PFSK-1 (cell line): ENCODE results near the gene BTN1A1.

Experiments
- FOXP2 ChIP-seq: optimal IDR thresholded peaks from 2 replicates; pipeline ENCODE3; 2011; ENCODE audit warnings: borderline replicate concordance, control low read depth, inconsistent platforms; ENCODE audit not compliant: insufficient read depth; ENCODE audit errors: extremely low read length, extremely low read depth
- POLR2AphosphoS5 ChIP-seq: IDR thresholded peaks from 2 replicates; pipeline ENCODE4 v1.6.1; 2012; ENCODE audit warnings: low read depth, mild to moderate bottlenecking, control low read depth, low read length, moderate library complexity
- SIN3A ChIP-seq: IDR thresholded peaks from 2 replicates; pipeline ENCODE4 v1.6.1; 2012; ENCODE audit warnings: mild to moderate bottlenecking, low read length, moderate library complexity, borderline replicate concordance; ENCODE audit not compliant: insufficient read depth
- TAF1 ChIP-seq: IDR thresholded peaks from 2 replicates; pipeline ENCODE4 v1.6.1; 2012; ENCODE audit warnings: low read length, control low read depth, borderline replicate concordance; ENCODE audit not compliant: insufficient read depth
- TF ChIP-seq, protein P1 (sequence below), 2 experiments: IDR thresholded peaks; 2 replicates each; pipeline versions ENCODE4 v1.6.1 to v1.8.0; 2011 to 2012; ENCODE audit warnings: low read depth in 2 of 2, low read length in 2 of 2, control low read depth in 1 of 2, inconsistent platforms in 1 of 2, mild to moderate bottlenecking in 1 of 2, moderate library complexity in 1 of 2; ENCODE audit not compliant: insufficient read depth in 1 of 2

BTN1A1 gene

DNA sequence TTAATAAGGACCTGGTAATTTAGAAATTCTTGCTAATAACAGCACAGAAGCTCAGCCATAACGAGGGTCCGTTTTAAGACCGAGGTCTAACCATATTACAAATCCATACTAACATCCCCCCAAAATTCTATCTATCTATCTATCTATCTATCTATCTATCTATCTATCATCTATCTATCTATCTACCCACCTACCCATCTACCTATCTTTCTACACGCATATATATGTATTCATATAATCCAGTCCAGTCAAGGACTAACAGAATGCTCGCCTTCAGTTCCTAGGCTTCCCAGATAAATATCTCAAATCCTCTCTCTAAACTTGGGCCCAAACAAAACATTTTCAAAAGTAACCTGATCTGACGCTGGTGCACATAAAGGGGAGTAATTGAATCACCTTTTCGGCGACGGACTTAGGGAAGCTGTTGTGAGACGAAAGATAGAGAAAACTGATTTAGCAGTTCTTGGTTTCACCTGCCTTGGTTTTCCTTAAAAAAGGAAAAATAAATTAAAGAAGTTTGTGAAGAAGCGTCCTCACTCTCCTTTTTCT is 52.6 kb downstream of the BTN1A1 start:
- TF ChIP-seq TAF1 (no peak), FOXP2 (no peak), SIN3A (no peak), POLR2AphosphoS5 (no peak)
- TF ChIP-seq, protein P1, sequence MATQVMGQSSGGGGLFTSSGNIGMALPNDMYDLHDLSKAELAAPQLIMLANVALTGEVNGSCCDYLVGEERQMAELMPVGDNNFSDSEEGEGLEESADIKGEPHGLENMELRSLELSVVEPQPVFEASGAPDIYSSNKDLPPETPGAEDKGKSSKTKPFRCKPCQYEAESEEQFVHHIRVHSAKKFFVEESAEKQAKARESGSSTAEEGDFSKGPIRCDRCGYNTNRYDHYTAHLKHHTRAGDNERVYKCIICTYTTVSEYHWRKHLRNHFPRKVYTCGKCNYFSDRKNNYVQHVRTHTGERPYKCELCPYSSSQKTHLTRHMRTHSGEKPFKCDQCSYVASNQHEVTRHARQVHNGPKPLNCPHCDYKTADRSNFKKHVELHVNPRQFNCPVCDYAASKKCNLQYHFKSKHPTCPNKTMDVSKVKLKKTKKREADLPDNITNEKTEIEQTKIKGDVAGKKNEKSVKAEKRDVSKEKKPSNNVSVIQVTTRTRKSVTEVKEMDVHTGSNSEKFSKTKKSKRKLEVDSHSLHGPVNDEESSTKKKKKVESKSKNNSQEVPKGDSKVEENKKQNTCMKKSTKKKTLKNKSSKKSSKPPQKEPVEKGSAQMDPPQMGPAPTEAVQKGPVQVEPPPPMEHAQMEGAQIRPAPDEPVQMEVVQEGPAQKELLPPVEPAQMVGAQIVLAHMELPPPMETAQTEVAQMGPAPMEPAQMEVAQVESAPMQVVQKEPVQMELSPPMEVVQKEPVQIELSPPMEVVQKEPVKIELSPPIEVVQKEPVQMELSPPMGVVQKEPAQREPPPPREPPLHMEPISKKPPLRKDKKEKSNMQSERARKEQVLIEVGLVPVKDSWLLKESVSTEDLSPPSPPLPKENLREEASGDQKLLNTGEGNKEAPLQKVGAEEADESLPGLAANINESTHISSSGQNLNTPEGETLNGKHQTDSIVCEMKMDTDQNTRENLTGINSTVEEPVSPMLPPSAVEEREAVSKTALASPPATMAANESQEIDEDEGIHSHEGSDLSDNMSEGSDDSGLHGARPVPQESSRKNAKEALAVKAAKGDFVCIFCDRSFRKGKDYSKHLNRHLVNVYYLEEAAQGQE (IDR thresholded peaks at IDR 0.05; ENCODE audit: insufficient read depth in 1 of 2, low read depth in 2 of 2, low read length in 2 of 2), result no peak

DNA sequence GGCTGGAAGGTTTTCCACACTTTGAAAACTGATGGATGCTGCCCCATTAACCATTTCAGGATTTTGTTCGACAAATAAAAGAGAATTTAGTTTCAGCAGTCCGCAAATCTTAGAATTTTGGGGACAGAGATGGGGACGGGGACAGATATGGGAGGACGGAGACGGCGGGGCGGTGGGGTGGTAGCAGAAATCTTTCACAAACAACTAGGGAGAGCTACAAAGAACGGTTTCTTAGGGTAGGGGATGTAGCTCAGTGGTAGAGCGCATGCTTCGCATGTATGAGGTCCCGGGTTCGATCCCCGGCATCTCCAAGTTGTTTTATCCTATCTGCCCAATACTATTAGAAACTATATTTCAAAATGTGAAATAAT is 53.1 kb downstream of the BTN1A1 start:
- TF ChIP-seq SIN3A (no peak), TAF1 (peak; percentile 28; the same call in 1 of the 2 replicates)

- no peak for TF ChIP-seq SIN3A
- TF ChIP-seq, protein P1 (IDR thresholded peaks at IDR 0.05; ENCODE audit: insufficient read depth in 1 of 2, low read depth in 2 of 2, low read length in 2 of 2), result 0 out of 4 replicates have a peak, but pooled peaks of 1 of the 2 experiments have one; percentile 25
Observed at GRCh38 chr6:26553635-26554446, 53.7 kb downstream of the BTN1A1 start.

GRCh38 chr6:26554447-26554696 is 54.3 kb downstream of the BTN1A1 start:
- TF ChIP-seq POLR2AphosphoS5 (no peak), SIN3A (no peak), FOXP2 (no peak), TAF1 (no peak)
- TF ChIP-seq, protein P1 (IDR thresholded peaks at IDR 0.05; ENCODE audit: insufficient read depth in 1 of 2, low read depth in 2 of 2, low read length in 2 of 2), result no peak

DNA sequence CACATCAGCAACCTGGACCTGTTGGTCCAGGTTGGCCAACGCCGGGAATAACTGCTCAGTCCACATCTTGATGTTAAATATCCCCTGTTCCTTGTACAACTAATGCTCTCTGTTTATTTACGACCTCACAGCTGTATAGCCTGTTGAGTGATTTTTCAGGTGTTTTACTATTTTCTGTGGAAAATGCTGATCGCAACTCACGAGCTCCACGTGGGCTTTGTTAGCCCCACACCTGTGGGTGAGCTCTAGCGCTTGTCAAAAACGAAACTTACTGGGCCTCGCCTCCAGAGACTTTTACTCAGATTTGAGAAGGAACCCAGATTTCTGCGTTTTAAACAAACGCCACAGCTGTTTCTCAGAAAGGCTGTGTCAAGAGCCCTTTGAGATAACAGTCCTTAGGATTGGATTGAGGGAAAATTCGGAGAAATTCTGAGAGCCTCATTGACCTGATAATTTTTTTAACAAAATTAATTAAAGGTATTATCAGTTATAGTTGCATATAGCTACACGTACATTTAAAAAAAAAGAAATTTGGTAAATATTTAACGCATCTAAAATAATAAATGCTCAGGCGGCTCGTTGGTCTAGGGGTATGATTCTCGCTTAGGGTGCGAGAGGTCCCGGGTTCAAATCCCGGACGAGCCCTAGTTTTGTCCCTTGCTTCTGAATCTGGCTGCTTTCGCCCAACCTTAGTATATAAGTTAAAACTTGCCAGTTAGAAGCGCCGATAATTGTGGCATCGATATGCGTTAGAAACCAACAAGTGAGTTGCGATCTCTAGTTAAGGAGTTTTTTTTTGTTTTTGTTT is 54.8 kb downstream of the BTN1A1 start:
- TF ChIP-seq, protein P1 (IDR thresholded peaks at IDR 0.05; ENCODE audit: insufficient read depth in 1 of 2, low read depth in 2 of 2, low read length in 2 of 2), result no peak
- TF ChIP-seq TAF1 (no peak), POLR2AphosphoS5 (no peak), FOXP2 (no peak), SIN3A (0 out of 2 replicates have a peak, but pooled peaks have one; percentile 42)
